ENCODE results near the gene GATA3.

The GATA3 gene

GRCh38 chr10:8075282-8076260 lies 21.1 kb downstream of the GATA3 start:
- no peak for TF ChIP-seq CTCF (IDR thresholded peaks at IDR 0.05)
- DNase-seq (ENCODE audit: low spot score), result no peak
- H3K27ac ChIP-seq, result no peak overlapping the region
- H3K4me3 ChIP-seq, result no peak overlapping the region

DNA sequence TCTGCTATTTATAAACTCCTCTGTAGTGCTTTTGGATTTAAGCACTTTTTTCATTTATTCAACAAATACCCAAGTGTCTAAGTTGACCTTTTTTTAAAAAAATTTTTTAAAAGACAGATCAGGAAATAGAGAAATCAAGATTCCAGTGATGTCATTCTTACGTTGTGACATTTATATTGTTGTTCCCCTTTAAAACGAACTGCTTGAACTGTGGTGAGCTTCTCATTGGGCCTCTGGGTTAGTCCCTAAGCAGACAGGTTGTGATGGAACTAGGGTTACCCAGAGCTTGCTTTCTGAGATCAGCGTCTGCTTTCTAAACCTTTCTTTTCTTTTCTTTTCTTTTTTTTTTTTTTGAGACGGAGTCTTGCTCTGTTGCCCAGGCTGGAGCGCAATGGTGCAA lies 22.4 kb downstream of the GATA3 start:
- no peak overlapping the region for H3K4me3 ChIP-seq
- DNase-seq (ENCODE audit: low spot score), result no peak
- no peak for TF ChIP-seq CTCF (IDR thresholded peaks at IDR 0.05)
- H3K27ac ChIP-seq, result no peak overlapping the region

- Histone ChIP-seq H3K4me3 (no peak overlapping the region), H3K27ac (no peak overlapping the region)
- no peak for TF ChIP-seq CTCF (IDR thresholded peaks at IDR 0.05)
- no peak for DNase-seq (ENCODE audit: low spot score)
These were observed 23.5 kb downstream of the GATA3 start for GRCh38 chr10:8078027-8078426.

- no peak overlapping the region for H3K4me3 ChIP-seq
- no peak overlapping the region for H3K27ac ChIP-seq
- TF ChIP-seq CTCF (IDR thresholded peaks at IDR 0.05), result no peak
- no peak for DNase-seq (ENCODE audit: low spot score)
These were observed 24.6 kb downstream of the GATA3 start for GRCh38 chr10:8079126-8079525.

DNA sequence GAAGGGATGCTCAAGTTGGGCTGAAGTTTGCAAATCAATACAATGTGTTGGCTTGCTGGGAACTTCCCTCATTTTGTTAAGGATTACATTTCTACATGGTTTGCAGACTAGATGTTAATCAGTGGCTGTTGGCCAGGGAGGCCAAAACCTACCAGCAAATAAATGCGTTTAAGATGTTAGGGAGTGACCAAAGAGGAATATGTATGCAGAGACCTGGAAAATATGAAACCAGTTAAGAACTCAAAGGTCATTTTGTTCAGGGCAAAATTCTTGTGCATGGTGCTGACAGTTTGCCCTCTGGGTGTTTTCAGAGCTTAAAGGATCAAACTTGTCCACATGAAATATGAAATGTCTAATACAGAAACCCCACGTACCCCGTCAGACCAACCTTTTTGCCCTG lies 30.3 kb downstream of the GATA3 start:
- TF ChIP-seq CTCF (IDR thresholded peaks at IDR 0.05), result no peak
- no peak for DNase-seq (ENCODE audit: low spot score)
- Histone ChIP-seq H3K27ac (no peak overlapping the region), H3K4me3 (no peak overlapping the region)

GRCh38 chr10:8085251-8085650 lies 30.8 kb downstream of the GATA3 start:
- Histone ChIP-seq H3K27ac (no peak overlapping the region), H3K4me3 (no peak overlapping the region)
- no peak for DNase-seq (ENCODE audit: low spot score)
- no peak for TF ChIP-seq CTCF (IDR thresholded peaks at IDR 0.05)

DNA sequence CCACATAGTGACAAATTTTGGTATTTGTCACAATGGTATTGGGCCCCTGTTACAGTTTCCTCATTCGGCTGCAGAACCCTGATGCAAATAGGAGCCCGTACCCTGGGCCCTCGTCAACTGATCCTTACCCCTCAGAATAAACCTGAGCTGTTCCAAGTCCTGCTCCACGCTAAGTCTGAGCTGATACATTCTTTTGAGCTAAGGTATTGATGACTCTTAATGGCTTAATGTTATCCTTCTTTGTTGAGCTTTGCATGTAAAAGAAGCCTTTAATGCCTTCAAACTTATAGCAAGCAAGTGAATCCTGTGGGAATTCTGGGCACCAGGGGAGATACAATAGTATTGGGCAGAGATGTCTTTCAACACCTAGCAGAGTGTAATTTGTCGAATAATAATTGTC lies 31.8 kb downstream of the GATA3 start:
- TF ChIP-seq CTCF (IDR thresholded peaks at IDR 0.05), result no peak
- DNase-seq (ENCODE audit: low spot score), result no peak
- Histone ChIP-seq H3K4me3 (no peak overlapping the region), H3K27ac (no peak overlapping the region)
